Measurements from ENCODE around the gene PPBP. TPM values are rescaled to one million over a fixed set of nuclear protein-coding genes. Genes with fewer than 3 reads are reported as not detected.

Gene PPBP
- total RNA-seq, 1 donor from 2014 or later: not detected

- H3K27me3 Mint-ChIP-seq (ENCODE audit: unreplicated experiment): no peaks in the 10 kb centered on the region
- DNase-seq: no peak
- no peak overlapping the region for H3K4me3 Mint-ChIP-seq (ENCODE audit: unreplicated experiment)
- H3K4me1 Mint-ChIP-seq (ENCODE audit: low read depth, unreplicated experiment): no peaks in the 10 kb centered on the region
- no peaks in the 10 kb centered on the region for H3K36me3 Mint-ChIP-seq (ENCODE audit: unreplicated experiment)
- no peaks in the 10 kb centered on the region for H3K9me3 Mint-ChIP-seq (ENCODE audit: unreplicated experiment)
- no peak overlapping the region for H3K27ac Mint-ChIP-seq (ENCODE audit: unreplicated experiment)
- no peak for TF ChIP-seq CTCF (IDR thresholded peaks at IDR 0.05; ENCODE audit: partially characterized antibody, unreplicated experiment)
Measured at GRCh38 chr4:73936969-73937368, 51.0 kb downstream of the PPBP start.

Other genes with a start within 250 kb of the PPBP start
- gene CXCL8, start 247.6 kb downstream of the PPBP start, total RNA-seq (ENCODE audit: unreplicated experiment): not detected
- gene CXCL6, start 151.5 kb downstream of the PPBP start, total RNA-seq (ENCODE audit: unreplicated experiment): not detected
- gene PF4V1, start 134.9 kb downstream of the PPBP start, total RNA-seq (ENCODE audit: unreplicated experiment): not detected
- gene CXCL1, start 118.8 kb downstream of the PPBP start, total RNA-seq (ENCODE audit: unreplicated experiment): not detected
- gene PF4, start 6.2 kb downstream of the PPBP start, total RNA-seq (ENCODE audit: unreplicated experiment): not detected
- not detected for gene CXCL5, start 10.5 kb upstream of the PPBP start, total RNA-seq (ENCODE audit: unreplicated experiment)
- gene CXCL3, start 50.5 kb upstream of the PPBP start, total RNA-seq (ENCODE audit: unreplicated experiment): 0.74 TPM
- not detected for gene CXCL2, start 111.0 kb upstream of the PPBP start, total RNA-seq (ENCODE audit: unreplicated experiment)
- gene MTHFD2L, start 169.9 kb upstream of the PPBP start, total RNA-seq (ENCODE audit: unreplicated experiment): 14.0 TPM